Heart right ventricle (tissue), 16 donors: Measurements from ENCODE around the gene DLG4. TPM values are rescaled to one million over a fixed set of nuclear protein-coding genes. Genes with fewer than 3 reads are reported as not detected.

Experiments
- ATAC-seq, 8 donors: fragments of 200-7000 bp; cut with Tn5 transposase; one replicate each; pipeline ENCODE4 v1.9.1; 2020; ENCODE audit warnings: mild to moderate bottlenecking in 8 of 8, moderate library complexity in 8 of 8, moderate number of reproducible peaks in 1 of 8
- DNase-seq, 2 donors: peaks; one replicate each; pipeline ENCODE4 v3.0.0-alpha.2; 2020
- H3K27ac ChIP-seq, 10 donors: fragments of 200-600 bp; sonication (generic) in 2 of 10; one replicate each; pipeline versions ENCODE4 v1.5.0 to v1.8.0; 2020 to 2022; ENCODE audit warnings: mild to moderate bottlenecking in 3 of 10
- H3K27me3 ChIP-seq, 7 donors: fragments of 200-600 bp; one replicate each; pipeline ENCODE4 v1.8.0; 2021 to 2022; ENCODE audit warnings: mild to moderate bottlenecking in 2 of 7
- H3K36me3 ChIP-seq, 9 donors: fragments of 200-600 bp; sonication (generic) in 1 of 9; one replicate each; pipeline versions ENCODE4 v1.5.0 to v1.8.0; 2020 to 2022; ENCODE audit warnings: mild to moderate bottlenecking in 2 of 9
- H3K4me1 ChIP-seq, 9 donors: fragments of 200-600 bp; sonication (generic) in 1 of 9; one replicate each; pipeline versions ENCODE4 v1.5.0 to v1.8.0; 2020 to 2022; ENCODE audit warnings: mild to moderate bottlenecking in 4 of 9
- H3K4me3 ChIP-seq, 10 donors: fragments of 200-600 bp; sonication (generic) in 2 of 10; one replicate each; pipeline versions ENCODE4 v1.5.0 to v1.8.0; 2020 to 2022; ENCODE audit warnings: mild to moderate bottlenecking in 7 of 10, moderate library complexity in 2 of 10
- H3K9me3 ChIP-seq, 11 donors: fragments of 200-600 bp in 10 of 11; sonication (generic) in 2 of 11; one replicate each; pipeline versions ENCODE4 v1.5.0 to v1.8.0; 2013 to 2022; ENCODE audit warnings: mild to moderate bottlenecking in 2 of 11, control low read depth in 1 of 11, moderate library complexity in 1 of 11
- WGBS, 2 donors: extraction: QIAGEN DNeasy Blood & Tissue Kit; methylation state at CpG; one replicate each; pipeline ENCODE4 v1.1.7; 2013; ENCODE audit warnings: inconsistent platforms in 1 of 2; 5-methylcytosine and 5-hydroxymethylcytosine counted together
- intact Hi-C, 10 donors: fragments of 100-400 bp; cut with DNase I; formaldehyde crosslinking; loops; one replicate each; pipeline versions ENCODE4 v1.11.1 to v1.14.2; 2022
- polyA plus RNA-seq, 2 donors: library from polyadenylated mRNA; stranded (reverse); fragments of 200-250 nt; gene quantifications; one replicate each; pipeline ENCODE4 v1.2.3, GENCODE V29; 2013
- total RNA-seq, 10 donors: library from RNA; stranded (reverse); fragmentation: NEBNext Ultra II Directional in 3 of 10; extraction: Animal tissue kit (Norgen Biotek cat#: 25700) in 3 of 10; gene quantifications; one replicate each; pipeline versions ENCODE4 v1.2.1 to v1.2.4, GENCODE V29; 2021 to 2023
- TF ChIP-seq, protein P1 (sequence below), 9 donors: fragments of 200-600 bp; sonication (generic) in 2 of 9; IDR thresholded peaks; one replicate each; pipeline versions ENCODE4 v1.5.0 to v1.8.0; 2021 to 2022; ENCODE audit warnings: antibody characterized with exemption in 9 of 9, mild to moderate bottlenecking in 5 of 9, moderate library complexity in 1 of 9
- donor health status: Arrhythmogenic right ventricular cardiomyopathy.
- donor health status: ischemic (EF 13 %, LVEDD 7.1; RV severe dilation, severe dysfunction).
- donor health status: healthy with polysubstance abuse.
- donor health status: DM: no; HTN: yes; CAD: no.
- donor health status: DM: no; HTN: no; CAD: no.
- donor health status: ischemic (EF 25% LVEDD 6.9; RV normal size, moderate dysfunction).
- donor health status: ischemic (EF 25% LVEDD 5.7; RV mildly dilated, moderate dysfunction).
- donor health status: healthy.
- donor health status: DM: yes; HTN: yes; CAD: no.
- donor health status: Ischemic cardiomyopathy.
- donor health status: ischemic (EF 35%, LVEDD 5.7; RV mildly dilated, moderate dysfunction).
- donor health status: nonischemic (EF 11% LVEDD 7.7; RV severe dilation, severe dysfunction).
- donor health status: DM: yes; HTN: yes; CAD: no.
- donor health status: PGD.
- donor health status: ischemic (EF 29% LVEDD 5.4; RV normal size, mild dysfunction).
- donor health status: nonischemic (EF 23%, LVEDD 6.1; RV moderate dilation, normal function).

DLG4 gene
- total and polyA plus RNA-seq, 12 donors, result 5.4 to 27.8 (median 16.7) TPM

- DNase-seq (no peak), ATAC-seq (no peak)
- H3K27me3 ChIP-seq, result no peaks in the 10 kb centered on the region
- H3K4me3 ChIP-seq, result peak overlapping the region in 9 of 10 donors; percentile 29 to 60 (median 52)
- peaks cover 20 to 77% (median 67%) of the 10 kb centered on the region in 9 donors for H3K4me1 ChIP-seq
- peaks cover 0 to 25% (median 0%) of the 10 kb centered on the region in 9 donors for H3K36me3 ChIP-seq
- peak overlapping the region in 9 of 10 donors; percentile 36 to 98 (median 74) for H3K27ac ChIP-seq
- H3K9me3 ChIP-seq, result no peaks in the 10 kb centered on the region
- WGBS, 2 donors, result 53 to 62% methylated on average over 6 of the region's 6 CpGs
- intact Hi-C loops, result loop anchor here in 1 of 10 donors (2.0 kb wide), 1 partner anchor 21 kb away; the partner anchor contains the start of gene PHF23
- TF ChIP-seq, protein P1, sequence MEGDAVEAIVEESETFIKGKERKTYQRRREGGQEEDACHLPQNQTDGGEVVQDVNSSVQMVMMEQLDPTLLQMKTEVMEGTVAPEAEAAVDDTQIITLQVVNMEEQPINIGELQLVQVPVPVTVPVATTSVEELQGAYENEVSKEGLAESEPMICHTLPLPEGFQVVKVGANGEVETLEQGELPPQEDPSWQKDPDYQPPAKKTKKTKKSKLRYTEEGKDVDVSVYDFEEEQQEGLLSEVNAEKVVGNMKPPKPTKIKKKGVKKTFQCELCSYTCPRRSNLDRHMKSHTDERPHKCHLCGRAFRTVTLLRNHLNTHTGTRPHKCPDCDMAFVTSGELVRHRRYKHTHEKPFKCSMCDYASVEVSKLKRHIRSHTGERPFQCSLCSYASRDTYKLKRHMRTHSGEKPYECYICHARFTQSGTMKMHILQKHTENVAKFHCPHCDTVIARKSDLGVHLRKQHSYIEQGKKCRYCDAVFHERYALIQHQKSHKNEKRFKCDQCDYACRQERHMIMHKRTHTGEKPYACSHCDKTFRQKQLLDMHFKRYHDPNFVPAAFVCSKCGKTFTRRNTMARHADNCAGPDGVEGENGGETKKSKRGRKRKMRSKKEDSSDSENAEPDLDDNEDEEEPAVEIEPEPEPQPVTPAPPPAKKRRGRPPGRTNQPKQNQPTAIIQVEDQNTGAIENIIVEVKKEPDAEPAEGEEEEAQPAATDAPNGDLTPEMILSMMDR (IDR thresholded peaks at IDR 0.05), result no peak
Observed at GRCh38 chr17:7218166-7218565, 1.5 kb downstream of the DLG4 start.

GRCh38 chr17:7217113-7217987 lies 2.3 kb downstream of the DLG4 start:
- peaks cover 0 to 17% (median 0%) of the 10 kb centered on the region in 9 donors for H3K36me3 ChIP-seq
- ATAC-seq (no peak), DNase-seq (peak; percentile 52 to 79)
- TF ChIP-seq, protein P1 (IDR thresholded peaks at IDR 0.05), result no peak
- H3K27ac ChIP-seq, result peak overlapping the region; percentile 36 to 98 (median 70)
- WGBS, 2 donors, result 4 to 6% methylated on average over 21 to 32 of the region's 32 CpGs
- peaks cover 20 to 77% (median 67%) of the 10 kb centered on the region in 9 donors for H3K4me1 ChIP-seq
- H3K4me3 ChIP-seq, result peak overlapping the region; percentile 29 to 60 (median 52)
- intact Hi-C loops, result no loop called here
- H3K27me3 ChIP-seq, result no peaks in the 10 kb centered on the region
- H3K9me3 ChIP-seq, result no peaks in the 10 kb centered on the region

GRCh38 chr17:7216242-7217112 lies 3.2 kb downstream of the DLG4 start:
- no peaks in the 10 kb centered on the region for H3K27me3 ChIP-seq
- TF ChIP-seq, protein P1 (IDR thresholded peaks at IDR 0.05), result no peak
- no peak for ATAC-seq
- H3K4me3 ChIP-seq, result peak overlapping the region; percentile 29 to 60 (median 52)
- H3K36me3 ChIP-seq, result peaks cover 0 to 8% (median 0%) of the 10 kb centered on the region in 9 donors
- peak overlapping the region in 9 of 10 donors; percentile 36 to 98 (median 74) for H3K27ac ChIP-seq
- intact Hi-C loops, result no loop called here
- H3K4me1 ChIP-seq, result peaks cover 19 to 75% (median 65%) of the 10 kb centered on the region in 9 donors
- DNase-seq, result no peak
- no peaks in the 10 kb centered on the region for H3K9me3 ChIP-seq
- WGBS, 2 donors, result 36% methylated on average over 7 of the region's 7 CpGs
